ENCODE results near the gene VCL.
A peak's percentile ranks its signal among the peaks of the same experiment; 100 is the strongest.
"Not testable (repeated sequence)": the region's sequence is repeated elsewhere in the genome, so short reads cannot be mapped to it uniquely, and the experiment has no call there.

The VCL gene

DNA sequence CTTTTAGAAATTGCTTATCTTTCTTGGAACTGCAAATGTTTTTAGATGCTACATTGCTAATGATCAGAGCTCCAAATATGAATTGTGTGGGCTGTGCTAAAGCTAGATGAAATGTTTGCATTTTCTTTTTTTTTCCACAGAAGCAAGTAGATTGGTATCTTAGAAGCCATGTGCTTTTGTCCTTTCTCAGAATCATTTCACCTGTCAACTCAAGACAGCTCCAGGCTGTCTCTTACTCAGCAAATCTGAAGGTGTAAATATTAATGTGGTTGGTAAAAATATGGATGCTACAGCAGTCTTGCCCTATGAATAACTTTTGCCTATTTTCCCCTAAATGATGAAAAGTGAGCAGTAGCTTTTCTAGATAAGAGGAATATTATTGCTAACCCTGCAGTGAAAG is 111.5 kb downstream of the VCL start:
- no peak for DNase-seq (ENCODE audit: low read depth)

DNA sequence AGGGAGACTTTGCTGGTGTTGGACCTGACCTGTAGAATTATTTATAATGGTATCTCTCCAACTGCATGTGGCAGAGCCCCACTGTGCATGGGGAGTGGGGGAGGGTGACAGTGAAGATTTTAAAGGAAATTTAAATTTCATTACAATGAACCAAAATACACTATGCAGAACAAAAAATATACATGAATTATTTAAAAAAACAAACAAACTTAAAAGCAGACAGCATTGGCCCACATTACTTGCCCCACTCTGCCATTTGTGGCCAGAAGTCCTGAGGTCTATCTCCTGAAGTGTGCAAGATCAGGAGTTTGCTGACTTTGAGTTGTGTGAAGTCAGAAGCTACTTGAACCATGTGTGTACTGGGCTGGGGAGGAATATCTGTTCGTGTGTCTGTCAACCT is 112.2 kb downstream of the VCL start:
- DNase-seq (ENCODE audit: low read depth): no peak

DNA sequence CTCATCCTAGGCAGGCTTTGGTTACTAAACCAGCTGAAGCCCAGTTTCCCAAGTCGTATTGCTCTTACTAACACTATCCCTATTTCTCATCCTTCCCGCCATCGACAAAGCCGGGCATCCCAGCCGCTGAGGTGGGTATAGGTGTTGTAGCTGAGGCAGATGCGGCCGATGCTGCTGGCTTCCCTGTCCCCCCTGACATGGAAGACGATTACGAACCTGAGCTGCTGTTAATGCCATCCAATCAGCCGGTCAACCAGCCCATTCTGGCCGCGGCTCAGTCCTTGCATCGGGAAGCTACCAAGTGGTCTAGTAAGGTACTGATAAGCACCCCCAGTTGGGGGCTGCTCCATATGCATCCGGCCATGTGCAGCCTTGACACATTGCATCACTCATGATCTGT is 113.9 kb downstream of the VCL start:
- no peak for DNase-seq (ENCODE audit: low read depth)

DNA sequence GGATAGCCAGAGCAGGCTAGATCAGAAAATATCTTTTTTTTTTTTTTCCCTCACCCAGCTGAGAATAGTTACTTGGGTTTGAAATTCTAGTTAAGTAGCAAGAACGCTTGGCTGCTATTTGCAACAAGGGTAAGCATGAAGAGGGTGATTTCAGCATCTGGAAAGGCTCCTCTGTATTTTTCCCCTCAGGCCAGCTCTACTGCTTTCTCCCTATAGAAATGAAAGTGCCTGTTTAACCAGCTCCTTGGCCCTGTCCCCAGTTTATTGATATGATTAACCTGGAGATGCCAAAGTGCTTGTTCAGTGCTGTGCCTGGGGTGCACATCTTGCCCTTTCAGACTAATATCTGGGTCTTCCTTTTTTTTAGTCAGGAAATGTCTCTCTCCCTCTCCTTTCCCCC is 115.6 kb downstream of the VCL start:
- peak; percentile 64 for DNase-seq (ENCODE audit: low read depth)

DNA sequence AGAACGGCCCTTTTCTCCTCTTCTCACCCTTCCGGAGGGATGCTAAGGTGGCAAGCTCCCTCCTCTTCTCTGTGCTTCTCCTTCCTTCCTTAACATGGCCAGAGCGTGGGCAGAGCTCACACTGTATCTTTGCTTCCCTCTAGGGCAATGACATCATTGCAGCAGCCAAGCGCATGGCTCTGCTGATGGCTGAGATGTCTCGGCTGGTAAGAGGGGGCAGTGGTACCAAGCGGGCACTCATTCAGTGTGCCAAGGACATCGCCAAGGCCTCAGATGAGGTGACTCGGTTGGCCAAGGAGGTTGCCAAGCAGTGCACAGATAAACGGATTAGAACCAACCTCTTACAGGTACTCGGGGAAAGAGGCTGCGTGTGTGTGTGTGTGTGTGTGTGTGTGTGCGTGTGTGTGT is 116.1 kb downstream of the VCL start:
- DNase-seq (ENCODE audit: low read depth): no peak

DNA sequence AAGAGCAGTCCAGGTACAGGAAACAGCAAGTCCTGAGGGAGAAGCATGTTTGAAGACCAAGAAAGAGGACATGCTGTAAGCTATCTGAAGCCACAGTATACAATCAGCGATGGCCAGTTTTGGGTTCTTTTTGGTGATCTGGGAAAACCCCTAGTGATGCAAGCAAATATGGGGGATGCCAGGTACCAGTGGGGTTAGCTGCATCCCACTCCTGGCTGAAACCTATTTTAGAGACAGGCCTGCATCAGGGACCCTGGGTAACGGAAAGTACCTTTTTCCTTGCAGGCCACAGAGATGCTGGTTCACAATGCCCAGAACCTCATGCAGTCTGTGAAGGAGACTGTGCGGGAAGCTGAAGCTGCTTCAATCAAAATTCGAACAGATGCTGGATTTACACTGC is 119.8 kb downstream of the VCL start:
- DNase-seq (ENCODE audit: low read depth): no peak

DNA sequence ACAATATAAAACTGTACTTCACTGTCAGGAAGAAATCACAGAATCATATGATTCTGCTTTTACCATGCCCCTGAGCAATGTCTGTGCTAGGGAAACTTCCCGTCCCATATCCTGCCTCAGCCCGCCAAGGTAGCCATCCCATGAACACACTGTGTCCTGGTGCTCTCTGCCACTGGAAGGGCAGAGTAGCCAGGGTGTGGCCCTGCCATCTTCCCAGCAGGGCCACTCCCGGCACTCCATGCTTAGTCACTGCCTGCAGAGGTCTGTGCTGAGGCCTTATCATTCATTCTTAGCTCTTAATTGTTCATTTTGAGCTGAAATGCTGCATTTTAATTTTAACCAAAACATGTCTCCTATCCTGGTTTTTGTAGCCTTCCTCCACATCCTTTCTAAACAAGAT is 120.9 kb downstream of the VCL start:
- DNase-seq (ENCODE audit: low read depth): no peak

DNA sequence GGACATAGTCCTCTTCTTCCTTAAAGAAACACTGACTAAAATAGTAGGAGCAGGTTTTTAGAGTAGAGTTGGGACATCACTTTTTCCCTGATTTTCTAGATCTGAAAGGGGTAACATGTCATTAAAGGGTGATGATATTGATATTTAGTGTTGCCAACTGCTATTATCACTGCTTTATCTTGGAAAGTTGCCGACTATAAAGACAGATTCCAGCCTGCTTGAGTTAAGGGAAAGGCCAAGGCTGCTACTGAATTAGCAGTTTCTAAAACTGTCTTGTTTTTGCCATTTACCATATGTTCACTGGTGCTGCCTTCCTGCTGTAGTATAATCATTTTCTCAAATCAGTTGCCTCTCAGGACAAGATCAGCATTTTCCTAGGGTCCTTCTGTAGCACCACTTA is 123.0 kb downstream of the VCL start:
- peak; percentile 25 for DNase-seq (ENCODE audit: low read depth)

DNA sequence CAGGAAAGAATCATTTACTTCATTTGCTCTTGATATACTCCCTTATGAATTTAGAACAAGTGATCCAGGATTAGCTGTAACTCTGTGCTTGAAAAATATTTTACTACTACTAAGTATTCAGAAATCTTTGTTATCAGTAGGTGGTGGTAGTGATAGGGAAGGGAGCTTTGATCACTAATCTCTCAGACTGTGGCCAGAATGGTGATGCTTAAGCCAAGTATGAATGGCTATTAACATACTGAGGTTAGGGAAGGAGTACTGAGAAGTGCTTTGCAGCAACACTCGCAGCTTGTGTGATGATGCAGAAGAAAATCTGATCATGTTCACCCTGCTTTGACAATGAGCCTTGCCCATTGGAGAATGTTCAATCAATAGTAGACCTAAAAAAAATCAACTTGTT is 123.5 kb downstream of the VCL start:
- no peak for DNase-seq (ENCODE audit: low read depth)

DNA sequence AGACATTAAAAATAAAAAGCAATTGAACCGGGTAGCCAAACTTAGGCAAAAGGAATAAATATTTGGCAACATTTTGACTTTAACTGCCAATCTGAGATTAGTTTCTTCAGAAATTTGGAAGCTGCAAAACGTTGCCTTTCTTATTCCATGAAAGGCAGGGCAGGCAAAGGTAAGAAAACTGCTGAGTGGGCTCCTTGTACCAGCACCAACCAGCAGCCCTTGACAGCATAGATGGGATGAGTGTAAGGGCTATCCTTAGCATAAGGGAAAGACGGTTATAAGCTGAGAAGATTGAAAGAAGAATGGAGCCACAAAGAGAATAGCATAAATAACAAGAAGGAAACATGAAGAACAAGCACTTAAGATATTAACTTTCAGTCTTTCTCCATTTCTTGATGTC is 124.1 kb downstream of the VCL start:
- DNase-seq (ENCODE audit: low read depth): no peak

DNA sequence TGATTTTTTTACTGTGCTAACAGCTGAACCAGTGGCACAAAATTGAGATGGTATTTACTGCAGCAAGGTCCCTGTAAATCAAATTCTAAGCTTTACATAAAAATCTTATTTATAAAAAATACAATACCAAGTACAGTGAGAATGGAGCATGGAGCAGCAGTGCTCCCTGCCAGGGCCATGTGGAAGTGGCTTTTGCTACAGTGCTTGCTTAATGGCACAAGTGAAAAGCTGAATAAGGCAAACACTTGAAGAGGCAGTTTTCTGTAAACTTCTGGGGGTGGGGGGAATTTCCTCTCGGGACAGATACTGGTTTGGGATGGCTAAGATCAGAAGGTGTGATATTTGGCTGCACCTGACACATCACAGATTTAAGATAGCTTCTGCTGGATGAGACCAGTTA is 125.2 kb downstream of the VCL start:
- no peak for DNase-seq (ENCODE audit: low read depth)

DNA sequence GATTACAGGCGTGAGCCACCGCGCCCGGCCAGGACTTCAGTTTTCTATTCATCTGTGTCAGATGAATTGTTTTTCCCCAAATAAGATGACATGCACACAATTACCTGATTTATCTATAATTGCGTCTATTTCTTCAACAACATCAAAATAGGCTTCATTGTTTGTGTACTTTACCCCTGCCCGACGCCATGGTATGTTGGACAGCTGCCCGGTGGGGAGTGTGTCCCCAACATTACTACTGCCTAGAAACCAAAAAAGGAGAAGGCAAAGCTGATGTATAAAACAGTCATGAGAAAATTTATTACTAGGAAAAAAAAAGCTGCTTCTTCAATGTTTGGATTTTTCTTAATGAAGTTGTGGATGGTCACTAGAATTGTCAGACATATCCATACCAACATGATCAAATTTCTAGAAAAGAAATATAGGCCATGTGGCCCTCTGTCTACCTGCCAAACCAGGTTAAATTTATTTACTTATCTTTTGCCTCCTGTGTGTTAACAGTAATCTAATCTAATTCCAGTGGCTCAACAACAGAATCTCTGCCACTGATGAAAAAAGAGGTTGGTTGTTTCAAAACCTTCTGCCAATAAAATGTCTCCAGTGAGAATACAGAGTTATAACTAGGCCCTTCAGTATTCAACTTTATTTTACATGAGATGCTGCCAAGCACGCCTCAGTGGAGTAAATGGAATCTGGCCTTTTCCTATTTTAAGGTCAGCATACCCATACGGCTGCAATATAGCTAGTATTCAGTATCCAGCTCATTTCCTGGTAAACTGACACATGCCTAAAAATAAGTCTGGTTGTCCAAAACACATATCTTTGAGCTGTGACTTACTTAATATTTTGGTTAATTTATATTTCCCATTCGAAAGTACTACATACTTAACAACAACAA is 136.3 kb downstream of the VCL start:
- no peak for DNase-seq (ENCODE audit: low read depth)

DNA sequence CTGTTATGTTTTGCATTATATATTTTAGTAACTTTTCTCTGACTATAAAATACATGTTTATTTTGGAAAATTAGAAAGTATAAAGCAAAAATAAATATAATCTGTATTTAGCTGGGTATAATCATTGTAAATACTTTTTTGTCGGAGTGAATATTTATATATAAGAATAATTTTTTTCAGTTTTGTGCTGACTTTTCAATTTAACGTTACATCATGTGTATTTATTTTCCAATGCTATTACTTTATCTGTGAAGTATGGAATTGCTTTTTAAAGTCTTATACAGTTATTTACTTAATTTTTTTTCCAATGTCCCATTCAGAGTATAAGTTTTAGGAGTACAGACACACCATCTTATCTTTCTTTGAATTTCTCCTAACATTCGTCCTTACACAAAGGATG is 137.5 kb downstream of the VCL start:
- DNase-seq (ENCODE audit: low read depth): no peak

DNA sequence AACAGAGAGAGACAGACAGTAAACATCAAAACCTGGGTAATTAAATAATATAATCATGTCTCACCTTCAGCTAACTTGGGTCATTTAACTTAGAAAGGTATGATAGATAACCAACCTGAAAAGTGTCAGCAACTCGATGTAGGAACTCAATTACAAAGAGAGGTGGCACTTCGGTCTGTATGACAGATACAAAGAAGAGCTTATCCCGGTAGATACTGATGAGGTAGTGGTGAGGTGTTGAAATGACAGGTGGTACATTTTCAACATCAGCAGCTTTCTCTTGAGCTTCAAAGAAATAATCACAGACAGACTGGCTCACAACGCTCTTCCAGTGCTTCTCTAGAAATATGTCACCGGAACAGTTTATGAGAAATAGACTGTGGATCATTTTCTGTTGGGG is 140.1 kb downstream of the VCL start:
- DNase-seq (ENCODE audit: low read depth): no peak

DNA sequence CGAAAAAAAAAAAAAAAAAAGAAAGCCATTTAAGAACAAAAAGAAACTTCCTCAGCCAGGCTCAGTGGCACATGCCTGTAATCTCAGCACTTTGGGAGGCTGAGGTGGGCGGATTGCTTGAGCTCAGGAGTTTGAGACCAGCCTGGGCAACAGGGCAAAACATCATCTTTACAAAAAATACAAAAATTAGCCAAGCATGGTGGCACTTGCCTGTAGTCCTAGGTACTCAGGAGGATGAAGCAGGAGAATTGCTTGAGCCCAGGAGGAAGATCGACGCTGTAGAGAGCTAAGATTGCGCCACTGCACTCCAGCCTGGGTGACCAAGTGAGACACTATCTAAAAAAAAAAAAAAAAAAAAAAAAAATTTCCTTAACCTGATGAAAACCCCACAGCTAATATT is 140.7 kb downstream of the VCL start:
- DNase-seq (ENCODE audit: low read depth): not testable (repeated sequence)

DNA sequence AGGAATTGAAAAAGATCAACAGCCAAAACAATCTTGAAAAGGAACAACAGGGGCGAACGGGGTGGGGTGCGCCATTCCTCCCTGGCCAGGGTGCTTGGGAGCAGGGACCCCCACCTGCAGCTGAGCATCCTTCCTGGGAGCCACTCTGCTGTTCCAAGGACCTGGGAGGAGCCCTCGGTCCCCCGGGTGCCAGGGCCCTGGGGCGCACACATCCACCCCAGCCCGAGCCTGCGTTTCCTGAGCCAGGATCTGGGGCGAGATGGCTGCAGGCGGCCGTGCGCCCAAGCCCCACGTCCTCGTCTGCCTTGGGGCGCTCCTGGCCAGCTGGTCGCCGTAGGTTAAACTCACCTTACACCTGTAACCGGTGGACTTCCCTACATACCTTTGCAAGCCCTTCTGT is 142.1 kb downstream of the VCL start:
- no peak for DNase-seq (ENCODE audit: low read depth)

DNA sequence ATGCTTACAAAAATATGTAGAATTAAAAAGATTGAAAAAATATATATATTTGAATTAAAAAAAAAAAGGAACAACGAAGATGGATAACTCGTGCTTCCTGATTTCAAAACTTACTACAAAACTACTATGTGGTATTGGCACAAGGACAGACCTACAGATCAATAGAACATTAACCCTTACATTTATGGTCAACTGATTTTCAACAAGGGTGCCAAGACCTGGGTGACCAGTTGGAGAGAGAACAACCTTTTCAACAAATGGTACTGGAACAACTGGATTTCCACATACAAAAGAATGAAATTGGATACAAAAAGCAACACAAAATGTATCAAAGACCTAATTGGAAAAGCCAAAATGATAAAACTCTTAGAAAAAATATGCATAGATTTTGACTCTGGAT is 142.6 kb downstream of the VCL start:
- DNase-seq (ENCODE audit: low read depth): no peak

DNA sequence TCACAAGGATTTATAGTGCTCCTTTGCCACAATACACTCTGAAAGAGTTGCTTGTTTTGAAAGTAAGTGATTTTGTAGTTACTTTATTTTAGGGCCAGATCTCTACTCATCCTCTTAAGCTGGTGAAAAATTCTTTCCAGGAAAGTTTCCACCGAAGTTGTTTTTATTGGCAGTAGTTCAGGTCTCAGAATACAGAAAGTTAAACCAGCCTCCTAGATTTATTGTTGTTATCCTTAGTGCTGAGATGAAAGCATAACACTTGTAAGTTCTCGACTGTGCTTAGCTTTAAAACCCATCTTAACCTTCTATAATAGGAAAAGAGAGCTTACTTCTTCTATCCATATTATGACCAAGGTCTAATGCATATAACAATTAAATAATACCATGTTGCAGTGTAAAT is 147.2 kb downstream of the VCL start:
- peak; percentile 77 for DNase-seq (ENCODE audit: low read depth)

DNA sequence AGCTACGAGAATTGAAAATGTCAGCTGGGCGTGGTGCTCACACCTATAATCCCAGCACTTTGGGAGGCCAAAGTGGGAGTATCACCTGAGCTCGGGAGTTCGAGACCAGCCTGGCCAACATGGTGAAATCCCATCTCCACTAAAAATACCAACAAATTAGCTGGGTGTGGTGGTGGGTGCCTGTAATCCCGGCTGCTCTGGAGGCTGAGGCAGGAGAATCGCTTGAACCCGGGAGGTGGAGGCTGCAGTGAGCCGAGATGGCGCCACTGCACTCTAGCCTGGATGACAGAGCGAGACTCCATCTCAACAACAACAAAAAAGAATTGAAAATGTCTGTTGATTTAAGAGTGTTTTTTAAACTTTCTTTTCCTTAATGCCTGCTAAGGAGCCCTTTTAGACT is 149.1 kb downstream of the VCL start:
- not testable (repeated sequence) for DNase-seq (ENCODE audit: low read depth)

DNA sequence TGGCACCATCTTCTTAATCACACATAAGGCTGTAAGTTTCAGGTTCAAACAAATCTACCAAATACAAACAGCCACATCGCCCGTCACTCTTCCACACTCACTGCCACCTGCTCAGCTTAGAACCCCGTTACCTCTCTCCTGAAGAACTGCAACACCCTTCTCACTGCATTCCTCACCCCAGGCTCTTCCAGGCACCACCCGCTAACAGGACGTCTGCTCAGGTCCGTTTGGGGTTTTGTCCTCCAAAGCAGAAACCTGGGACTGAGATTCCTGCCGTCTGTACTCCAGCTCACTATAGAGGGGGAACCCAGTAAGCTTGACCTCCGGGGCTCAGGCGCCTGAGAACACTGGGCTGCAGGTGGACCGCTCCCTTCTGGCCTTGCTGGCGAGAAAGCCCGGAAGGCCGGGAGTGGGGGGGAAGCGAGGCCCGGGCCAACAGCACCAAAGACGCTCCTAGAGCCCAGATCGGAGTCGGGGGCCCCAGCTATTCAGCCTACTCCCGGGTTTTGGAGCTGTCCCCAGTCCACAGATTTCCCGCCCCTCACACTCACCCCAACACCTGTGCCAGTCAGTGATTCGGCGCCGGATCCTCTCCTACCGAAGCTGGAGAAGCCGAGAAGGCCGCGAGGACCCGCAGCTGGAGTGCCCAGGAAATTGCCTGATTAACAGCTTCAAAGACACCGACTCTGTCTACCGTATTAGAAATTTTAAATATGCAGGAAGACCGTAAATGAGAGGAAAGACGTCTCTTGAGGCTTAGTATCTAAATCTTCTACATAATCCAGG is 152.5 kb downstream of the VCL start, which contains the start of gene AP3M1:
Gene AP3M1 (minus strand): TSS at position 625 of the 786 bp plus-strand sequence. CDS start 12,449 bp downstream, outside the sequence.
- DNase-seq (ENCODE audit: low read depth): no peak

DNA sequence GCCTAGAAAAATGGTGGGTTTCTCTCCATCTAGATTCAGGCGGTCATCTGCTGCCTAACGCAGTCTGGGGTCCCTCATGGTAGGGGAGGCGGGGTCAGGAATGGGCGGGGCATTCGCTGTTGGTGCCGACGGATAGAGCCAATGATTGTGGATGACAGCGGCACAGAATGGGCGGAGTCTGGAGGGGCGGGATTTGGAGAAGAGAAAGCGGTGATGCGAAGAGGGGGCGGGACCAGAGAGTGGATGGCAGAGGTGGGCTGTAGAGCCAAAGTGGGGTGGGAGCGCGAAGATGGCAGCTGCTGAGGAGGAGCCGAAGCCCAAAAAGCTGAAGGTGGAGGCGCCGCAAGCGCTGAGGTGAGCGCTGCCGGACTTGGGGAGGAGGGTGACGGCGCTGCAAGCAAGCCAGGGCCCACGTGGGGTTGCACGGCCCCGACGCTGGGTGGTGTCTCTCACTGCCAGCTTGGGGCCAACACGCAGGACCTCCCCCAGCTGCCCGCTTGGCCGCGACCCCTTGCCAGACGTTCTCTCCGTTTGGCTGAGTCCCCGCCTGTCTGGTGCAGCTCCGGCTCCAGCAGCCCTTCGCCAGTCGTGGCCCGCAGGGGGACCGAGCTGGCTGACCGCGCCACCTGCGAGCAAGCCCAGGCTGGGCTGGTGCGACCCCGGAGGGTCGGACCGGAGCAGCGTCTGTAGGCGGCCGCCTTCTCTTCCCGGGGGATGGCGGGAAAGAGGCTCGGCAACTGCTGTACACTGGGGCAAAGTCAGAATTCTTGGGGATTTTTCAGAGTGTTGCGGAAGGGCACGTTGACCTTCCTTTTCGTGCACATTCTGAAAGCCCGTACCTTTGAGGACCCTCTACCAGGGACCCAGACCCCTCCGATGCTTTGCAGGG is 153.3 kb downstream of the VCL start, which contains the start of gene ADK:
Gene ADK (plus strand): TSS at position 232 of the 889 bp plus-strand sequence. CDS start 58 bp downstream, at position 290.
- peak; percentile 96 for DNase-seq (ENCODE audit: low read depth)

Data from fibroblast of gingiva (primary cell).